ENCODE results near the gene CD38.

CD38 gene

GRCh38 chr4:15873117-15873516, 95.0 kb downstream of the CD38 start (continued):
- TF ChIP-seq ZNF518A (tag by site-specific recombination; conservative IDR thresholded peaks at IDR 0.05; ENCODE audit: low read depth): no peak
- TF ChIP-seq ZNF404 (tag by site-specific recombination; IDR thresholded peaks at IDR 0.05): no peak
- no peak for TF ChIP-seq ZNF19 (tag by site-specific recombination; IDR thresholded peaks at IDR 0.05; ENCODE audit: low read depth)
- no peak for TF ChIP-seq ZNF626 (tag by site-specific recombination; IDR thresholded peaks at IDR 0.05)
- TF ChIP-seq MZF1 (tag by site-specific recombination; IDR thresholded peaks at IDR 0.05; ENCODE audit: borderline replicate concordance): no peak
- TF ChIP-seq PRDM1 (tag by site-specific recombination; IDR thresholded peaks at IDR 0.05): no peak

- Histone ChIP-seq H3K4me3 (ENCODE audit: low read depth, low read length) (no peak overlapping the region), H3K9me3 (ENCODE audit: control insufficient read depth, insufficient read depth, low read depth, low read length) (no peaks in the 10 kb centered on the region), H3K36me3 (ENCODE audit: control insufficient read depth in 2 of 2, insufficient read depth in 1 of 2, low read length in 2 of 2) (no peaks in the 10 kb centered on the region), H3K27ac (ENCODE audit: extremely low read depth, low read depth, low read length) (no peak overlapping the region), H3K4me1 (ENCODE audit: control insufficient read depth, insufficient read depth, low read length) (no peaks in the 10 kb centered on the region)
- TF ChIP-seq ZNF596 (tag by site-specific recombination; IDR thresholded peaks at IDR 0.05): no peak
- no peak for TF ChIP-seq ZNF404 (tag by site-specific recombination; IDR thresholded peaks at IDR 0.05)
- TF ChIP-seq ZNF221 (tag by site-specific recombination; IDR thresholded peaks at IDR 0.05; ENCODE audit: borderline replicate concordance): no peak
- no peak for TF ChIP-seq ZNF623 (tag by site-specific recombination; IDR thresholded peaks at IDR 0.05)
- no peak for TF ChIP-seq ZNF664 (tag by site-specific recombination; IDR thresholded peaks at IDR 0.05)
- TF ChIP-seq ZNF169 (tag by site-specific recombination; IDR thresholded peaks at IDR 0.05): no peak
- TF ChIP-seq PRDM10 (tag by site-specific recombination; IDR thresholded peaks at IDR 0.05): no peak
- no peak for TF ChIP-seq HOXD13 (CRISPR knock-in tag; IDR thresholded peaks at IDR 0.05; ENCODE audit: borderline replicate concordance)
- ChIA-PET CTCF (interaction anchor here (0.6 kb wide), 1 partner anchor 95 kb away, joined by 3 read pairs; no protein-coding TSS in a partner anchor), POLR2A (no interaction called here)
Observed at GRCh38 chr4:15874671-15875070, 96.5 kb downstream of the CD38 start.

GRCh38 chr4:15875663-15876460, 97.7 kb downstream of the CD38 start:
- ChIA-PET CTCF (no interaction called here), POLR2A (no interaction called here)
- no peaks in the 10 kb centered on the region for H3K36me3 ChIP-seq (ENCODE audit: control insufficient read depth in 2 of 2, insufficient read depth in 1 of 2, low read length in 2 of 2)
- H3K9me3 ChIP-seq (ENCODE audit: control insufficient read depth, insufficient read depth, low read depth, low read length): no peaks in the 10 kb centered on the region
- H3K4me1 ChIP-seq (ENCODE audit: control insufficient read depth, insufficient read depth, low read length): no peaks in the 10 kb centered on the region
- H3K4me3 ChIP-seq (ENCODE audit: low read depth, low read length): no peak overlapping the region
- no peak overlapping the region for H3K27ac ChIP-seq (ENCODE audit: extremely low read depth, low read depth, low read length)
- TF ChIP-seq ZNF704 (tag by site-specific recombination; IDR thresholded peaks at IDR 0.05) (no peak), ZNF16 (tag by site-specific recombination; IDR thresholded peaks at IDR 0.05; ENCODE audit: low read depth) (no peak), ZNF76 (tag by site-specific recombination; IDR thresholded peaks at IDR 0.05; ENCODE audit: borderline replicate concordance, low read depth) (no peak), KLF16 (tag by site-specific recombination; IDR thresholded peaks at IDR 0.05) (no peak), ZNF10 (tag by site-specific recombination; IDR thresholded peaks at IDR 0.05) (no peak), ZNF138 (tag by site-specific recombination; IDR thresholded peaks at IDR 0.05; ENCODE audit: borderline replicate concordance) (no peak), ZNF785 (tag by site-specific recombination; IDR thresholded peaks at IDR 0.05) (no peak), ZNF202 (tag by site-specific recombination; IDR thresholded peaks at IDR 0.05; ENCODE audit: borderline replicate concordance) (no peak), ZNF362 (tag by site-specific recombination; IDR thresholded peaks at IDR 0.05) (no peak)

All from HEK293 (cell line).